Naive thymus-derived CD4-positive, alpha-beta T cell (primary cell): ENCODE results near the gene CCDC85A. TPM values are rescaled to one million over a fixed set of nuclear protein-coding genes. Genes with fewer than 3 reads are reported as not detected.

Source experiments
- ATAC-seq: fragments of 150-1000 bp; cut with Tn5 transposase; 2 replicates; pipeline ENCODE4 v1.10.0; 2021; ENCODE audit warnings: mild to moderate bottlenecking, moderate library complexity
- CTCF ChIA-PET: fragments of 350-600 bp; sonication (Branson Sonifier 250); formaldehyde crosslinking; loops from one replicate; lab custom pipeline; 2021; ENCODE audit warnings: antibody characterized with exemption; lab: Charles Lee
- POLR2A ChIA-PET: fragments of 350-600 bp; sonication (Branson Sonifier 250); formaldehyde crosslinking; loops from one replicate; lab custom pipeline; 2021; ENCODE audit warnings: antibody characterized with exemption, inconsistent platforms; lab: Charles Lee
- DNase-seq, 9 donors: peaks; one replicate each; pipeline versions ENCODE4 v3.0.0 to v3.0.0-alpha.2; 2020 to 2022; ENCODE audit warnings: mixed read lengths in 1 of 9
- H3K27ac ChIP-seq: one replicate; pipeline ENCODE4 v1.7.0; 2013; ENCODE audit warnings: mild to moderate bottlenecking, low read depth, low read length, moderate library complexity
- H3K27me3 ChIP-seq, 2 donors: one replicate each; pipeline ENCODE4 v1.7.0; 2013; ENCODE audit warnings: low read length in 2 of 2, mild to moderate bottlenecking in 2 of 2, moderate library complexity in 2 of 2; ENCODE audit not compliant: control insufficient read depth in 2 of 2, insufficient read depth in 2 of 2
- H3K36me3 ChIP-seq, 3 experiments: 1 replicate in 2 of 3; 2 replicates in 1 of 3; pipeline ENCODE4 v1.7.0; 2013; ENCODE audit warnings: low read length in 3 of 3, mild to moderate bottlenecking in 3 of 3, moderate library complexity in 1 of 3; ENCODE audit not compliant: insufficient read depth in 3 of 3, control insufficient read depth in 2 of 3
- H3K4me1 ChIP-seq, 2 donors: one replicate each; pipeline ENCODE4 v1.7.0; 2013; ENCODE audit warnings: low read length in 2 of 2, mild to moderate bottlenecking in 2 of 2, moderate library complexity in 1 of 2; ENCODE audit not compliant: control insufficient read depth in 2 of 2, insufficient read depth in 2 of 2
- H3K4me3 ChIP-seq: 2 replicates; pipeline ENCODE4 v1.7.0; 2013; ENCODE audit warnings: mild to moderate bottlenecking, low read length
- H3K9me3 ChIP-seq, 3 experiments: 1 replicate in 2 of 3; 2 replicates in 1 of 3; pipeline ENCODE4 v1.7.0; 2013; ENCODE audit warnings: low read length in 3 of 3; ENCODE audit not compliant: control insufficient read depth in 2 of 3
- H3K27ac Mint-ChIP-seq, 9 donors: one replicate each; pipeline ENCODE4 v1.8.0; 2020 to 2022; ENCODE audit warnings: mixed read lengths in 9 of 9, mild to moderate bottlenecking in 8 of 9, moderate library complexity in 5 of 9, inconsistent platforms in 2 of 9
- H3K27me3 Mint-ChIP-seq, 5 donors: one replicate each; pipeline ENCODE4 v1.8.0; 2021 to 2022; ENCODE audit warnings: mixed read lengths in 5 of 5, mild to moderate bottlenecking in 1 of 5
- H3K36me3 Mint-ChIP-seq, 5 donors: one replicate each; pipeline ENCODE4 v1.8.0; 2020 to 2022; ENCODE audit warnings: mixed read lengths in 5 of 5, mild to moderate bottlenecking in 3 of 5, inconsistent platforms in 1 of 5
- H3K4me1 Mint-ChIP-seq, 7 donors: one replicate each; pipeline ENCODE4 v1.8.0; 2020 to 2022; ENCODE audit warnings: mixed read lengths in 7 of 7, mild to moderate bottlenecking in 3 of 7, inconsistent platforms in 1 of 7
- H3K4me3 Mint-ChIP-seq, 10 donors: one replicate each; pipeline ENCODE4 v1.8.0; 2020 to 2022; ENCODE audit warnings: mild to moderate bottlenecking in 10 of 10, mixed read lengths in 10 of 10, moderate library complexity in 6 of 10, inconsistent platforms in 2 of 10
- H3K9me3 Mint-ChIP-seq, 11 donors: one replicate each; pipeline ENCODE4 v1.8.0; 2020 to 2022; ENCODE audit warnings: mixed read lengths in 11 of 11, mild to moderate bottlenecking in 4 of 11, inconsistent platforms in 1 of 11, moderate library complexity in 1 of 11
- intact Hi-C, 2 donors: fragments of 100-400 bp; cut with micrococcal nuclease; formaldehyde crosslinking; loops; one replicate each; pipeline ENCODE4 v1.15.1; 2023
- polyA plus RNA-seq, 2 donors: library from polyadenylated mRNA; unstranded; fragments of 300-500 nt; fragmentation: Illumina TruSeq; gene quantifications; one replicate each; pipeline ENCODE4 v1.2.3, GENCODE V29; 2021
- total RNA-seq, 6 experiments: library from RNA in 5 of 6; stranded (reverse) in 5 of 6; gene quantifications; 1 replicate in 5 of 6; 2 replicates in 1 of 6; pipeline ENCODE4 v1.2.3 and lab custom pipeline; 2021 to 2026

Gene CCDC85A
- total and polyA plus RNA-seq, 7 experiments from 2014 or later, result not detected

DNA sequence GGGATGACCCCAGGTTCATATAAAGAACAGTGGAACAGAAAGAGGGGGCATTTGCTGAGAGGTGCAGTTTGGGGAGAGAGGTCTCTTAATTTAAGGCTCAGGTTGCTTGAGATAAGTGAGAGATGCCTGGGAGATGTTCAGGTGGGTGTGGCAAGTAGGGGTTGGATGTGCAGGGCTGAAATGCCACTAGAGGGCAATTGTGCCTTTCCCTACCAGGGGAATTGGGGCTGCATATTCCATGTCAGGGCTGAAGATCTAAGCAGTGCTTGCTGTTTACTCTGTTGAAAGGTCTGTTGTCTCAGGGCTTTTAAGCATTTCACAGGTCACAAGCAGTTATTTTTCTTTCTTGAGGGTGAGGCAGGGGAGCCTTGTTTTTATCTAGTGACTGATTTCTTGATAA lies 7.8 kb downstream of the CCDC85A start:
- no peak for DNase-seq
- ChIA-PET CTCF (no interaction called here), POLR2A (no interaction called here)
- H3K27me3 ChIP-seq, result no peaks in the 10 kb centered on the region
- H3K36me3 ChIP-seq, result no peaks in the 10 kb centered on the region
- intact Hi-C loops, result no loop called here
- H3K9me3 ChIP-seq, result no peaks in the 10 kb centered on the region
- no peaks in the 10 kb centered on the region for H3K36me3 Mint-ChIP-seq
- H3K27ac ChIP-seq, result no peak overlapping the region
- no peak for ATAC-seq
- H3K4me1 Mint-ChIP-seq, result no peaks in the 10 kb centered on the region
- no peak overlapping the region for H3K27ac Mint-ChIP-seq
- H3K4me3 ChIP-seq, result no peak overlapping the region
- H3K4me3 Mint-ChIP-seq, result no peak overlapping the region
- H3K9me3 Mint-ChIP-seq, result peaks cover 0 to 8% (median 1%) of the 10 kb centered on the region in 11 donors
- peaks cover 20 to 41% (median 35%) of the 10 kb centered on the region in 5 donors for H3K27me3 Mint-ChIP-seq
- H3K4me1 ChIP-seq, result no peaks in the 10 kb centered on the region

- Mint-ChIP-seq H3K9me3 (peaks cover 0 to 8% (median 1%) of the 10 kb centered on the region in 11 donors), H3K4me3 (no peak overlapping the region), H3K27me3 (peaks cover 9 to 29% (median 24%) of the 10 kb centered on the region in 5 donors), H3K36me3 (no peaks in the 10 kb centered on the region), H3K27ac (no peak overlapping the region), H3K4me1 (no peaks in the 10 kb centered on the region)
- no peaks in the 10 kb centered on the region for H3K9me3 ChIP-seq
- ATAC-seq (no peak), DNase-seq (no peak)
- H3K27me3 ChIP-seq, result no peaks in the 10 kb centered on the region
- H3K27ac ChIP-seq, result no peak overlapping the region
- intact Hi-C loops, result no loop called here
- H3K4me1 ChIP-seq, result no peaks in the 10 kb centered on the region
- H3K4me3 ChIP-seq, result no peak overlapping the region
- no peaks in the 10 kb centered on the region for H3K36me3 ChIP-seq
- ChIA-PET POLR2A (no interaction called here), CTCF (no interaction called here)
Measured at GRCh38 chr2:56192664-56193305, 9.0 kb downstream of the CCDC85A start.

DNA sequence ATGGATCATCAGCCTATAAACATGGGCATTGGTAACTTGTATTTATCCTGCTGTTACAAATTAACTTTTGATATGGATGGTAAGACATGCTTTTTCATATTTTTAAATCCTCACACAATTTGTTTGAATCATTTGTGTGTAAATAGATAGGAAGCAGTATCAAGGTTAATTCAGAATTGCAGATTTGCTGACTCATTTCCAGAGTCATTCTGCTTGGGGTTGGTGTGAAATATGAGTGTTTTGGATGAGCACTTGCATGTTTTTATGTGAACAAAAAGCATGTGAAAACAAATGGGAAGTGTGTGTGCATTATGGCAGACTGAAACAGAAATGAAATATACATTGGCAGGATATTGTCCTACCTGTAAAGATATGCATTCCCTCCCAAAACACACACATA lies 11.8 kb downstream of the CCDC85A start:
- Mint-ChIP-seq H3K9me3 (peaks cover 0 to 5% (median 1%) of the 10 kb centered on the region in 11 donors), H3K36me3 (no peaks in the 10 kb centered on the region), H3K4me3 (no peak overlapping the region), H3K4me1 (no peaks in the 10 kb centered on the region), H3K27ac (no peak overlapping the region), H3K27me3 (peaks cover 0 to 15% (median 9%) of the 10 kb centered on the region in 5 donors)
- Histone ChIP-seq H3K4me3 (no peak overlapping the region), H3K36me3 (no peaks in the 10 kb centered on the region), H3K4me1 (no peaks in the 10 kb centered on the region), H3K9me3 (no peaks in the 10 kb centered on the region), H3K27me3 (no peaks in the 10 kb centered on the region), H3K27ac (no peak overlapping the region)
- CTCF ChIA-PET, result no interaction called here
- intact Hi-C loops, result no loop called here
- DNase-seq, result no peak
- ATAC-seq, result no peak
- POLR2A ChIA-PET, result no interaction called here

GRCh38 chr2:56197816-56198215 lies 14.0 kb downstream of the CCDC85A start:
- Histone ChIP-seq H3K4me3 (no peak overlapping the region), H3K9me3 (no peaks in the 10 kb centered on the region), H3K36me3 (no peaks in the 10 kb centered on the region), H3K27ac (no peak overlapping the region), H3K4me1 (no peaks in the 10 kb centered on the region), H3K27me3 (no peaks in the 10 kb centered on the region)
- POLR2A ChIA-PET, result no interaction called here
- intact Hi-C loops, result no loop called here
- H3K27me3 Mint-ChIP-seq, result peaks cover 0 to 11% (median 0%) of the 10 kb centered on the region in 5 donors
- H3K4me1 Mint-ChIP-seq, result no peaks in the 10 kb centered on the region
- ATAC-seq (no peak), DNase-seq (no peak)
- H3K9me3 Mint-ChIP-seq, result peaks cover 0 to 6% (median 0%) of the 10 kb centered on the region in 11 donors
- CTCF ChIA-PET, result no interaction called here
- H3K36me3 Mint-ChIP-seq, result peaks cover 0 to 3% (median 0%) of the 10 kb centered on the region in 5 donors
- no peak overlapping the region for H3K4me3 Mint-ChIP-seq
- no peak overlapping the region for H3K27ac Mint-ChIP-seq

DNA sequence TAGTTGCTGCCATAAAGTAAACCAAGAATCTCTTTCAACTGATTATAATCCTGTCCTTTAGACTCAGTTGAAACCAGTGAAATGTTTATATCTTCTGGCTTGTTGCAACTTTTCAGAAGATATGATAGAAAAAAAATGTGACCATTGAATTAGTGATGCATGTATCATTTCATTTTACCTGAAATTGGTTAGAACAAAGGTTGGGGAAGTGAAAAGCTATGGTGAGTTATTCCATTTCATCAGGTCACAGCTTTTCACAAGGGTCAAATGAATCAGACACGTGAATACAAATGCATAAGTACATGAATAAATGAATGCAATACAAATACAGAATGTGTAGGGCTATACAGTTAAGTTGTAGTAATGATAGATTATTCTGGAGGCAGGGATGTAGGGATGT lies 15.1 kb downstream of the CCDC85A start:
- H3K27me3 ChIP-seq, result no peaks in the 10 kb centered on the region
- intact Hi-C loops, result no loop called here
- H3K9me3 ChIP-seq, result no peaks in the 10 kb centered on the region
- no peak for DNase-seq
- no peak overlapping the region for H3K4me3 ChIP-seq
- H3K9me3 Mint-ChIP-seq, result peaks cover 0 to 8% (median 0%) of the 10 kb centered on the region in 11 donors
- H3K4me3 Mint-ChIP-seq, result no peak overlapping the region
- CTCF ChIA-PET, result no interaction called here
- no peak overlapping the region for H3K27ac Mint-ChIP-seq
- peaks cover 0 to 11% (median 0%) of the 10 kb centered on the region in 5 donors for H3K27me3 Mint-ChIP-seq
- H3K27ac ChIP-seq, result no peak overlapping the region
- POLR2A ChIA-PET, result no interaction called here
- H3K36me3 Mint-ChIP-seq, result peaks cover 0 to 3% (median 0%) of the 10 kb centered on the region in 5 donors
- no peaks in the 10 kb centered on the region for H3K36me3 ChIP-seq
- H3K4me1 Mint-ChIP-seq, result no peaks in the 10 kb centered on the region
- H3K4me1 ChIP-seq, result no peaks in the 10 kb centered on the region
- no peak for ATAC-seq

GRCh38 chr2:56199492-56199891 lies 15.7 kb downstream of the CCDC85A start:
- ChIA-PET CTCF (no interaction called here), POLR2A (no interaction called here)
- H3K9me3 Mint-ChIP-seq, result peaks cover 0 to 8% (median 0%) of the 10 kb centered on the region in 11 donors
- Histone ChIP-seq H3K27me3 (no peaks in the 10 kb centered on the region), H3K27ac (no peak overlapping the region), H3K4me3 (no peak overlapping the region), H3K9me3 (no peaks in the 10 kb centered on the region), H3K36me3 (no peaks in the 10 kb centered on the region), H3K4me1 (no peaks in the 10 kb centered on the region)
- H3K27ac Mint-ChIP-seq, result no peak overlapping the region
- peaks cover 0 to 11% (median 0%) of the 10 kb centered on the region in 5 donors for H3K27me3 Mint-ChIP-seq
- intact Hi-C loops, result no loop called here
- H3K4me3 Mint-ChIP-seq, result no peak overlapping the region
- ATAC-seq, result no peak
- no peak for DNase-seq
- peaks cover 0 to 3% (median 0%) of the 10 kb centered on the region in 5 donors for H3K36me3 Mint-ChIP-seq
- H3K4me1 Mint-ChIP-seq, result no peaks in the 10 kb centered on the region
